Measurements from ENCODE around the gene BOC. TPM values are rescaled to one million over a fixed set of nuclear protein-coding genes. Genes with fewer than 3 reads are reported as not detected.
A peak's percentile ranks its signal among the peaks of the same experiment; 100 is the strongest.

BOC gene
- total RNA-seq, 2 donors from 2014 or later = 23.4 to 33.4 TPM

- no peaks in the 10 kb centered on the region for H3K27me3 ChIP-seq (replicated peaks; ENCODE audit: insufficient read depth)
- peaks cover 11 to 30% of the 10 kb centered on the region in 2 donors for H3K4me1 ChIP-seq (ENCODE audit: control insufficient read depth in 1 of 2, low read depth in 2 of 2)
- no peak for ATAC-seq (ENCODE audit: insufficient number of reproducible peaks, low FRiP score, low read depth)
- peak overlapping the region in 1 of 2 donors; percentile 23 for H3K27ac ChIP-seq
- no peak overlapping the region for H3K4me3 ChIP-seq
- TF ChIP-seq CTCF (IDR thresholded peaks at IDR 0.05) = no peak
- DNase-seq (ENCODE audit: low spot score) = no peak
- no peaks in the 10 kb centered on the region for H3K9me3 ChIP-seq
- H3K36me3 ChIP-seq = no peaks in the 10 kb centered on the region
Observed at GRCh38 chr3:113255100-113255853, 43.9 kb downstream of the BOC start.

- Histone ChIP-seq H3K36me3 (no peaks in the 10 kb centered on the region), H3K9me3 (no peaks in the 10 kb centered on the region), H3K4me1 (ENCODE audit: control insufficient read depth in 1 of 2, low read depth in 2 of 2) (peaks cover 14 to 38% of the 10 kb centered on the region in 2 donors), H3K27ac (peak overlapping the region in 1 of 2 donors; percentile 23), H3K4me3 (no peak overlapping the region), H3K27me3 (replicated peaks; ENCODE audit: insufficient read depth) (no peaks in the 10 kb centered on the region)
- TF ChIP-seq CTCF (IDR thresholded peaks at IDR 0.05) = no peak
- ATAC-seq (ENCODE audit: insufficient number of reproducible peaks, low FRiP score, low read depth) = no peak
- DNase-seq (ENCODE audit: low spot score) = no peak
Observed at GRCh38 chr3:113255854-113256615, 44.7 kb downstream of the BOC start.

- Histone ChIP-seq H3K4me3 (no peak overlapping the region), H3K4me1 (ENCODE audit: control insufficient read depth in 1 of 2, low read depth in 2 of 2) (peaks cover 20 to 52% of the 10 kb centered on the region in 2 donors), H3K36me3 (no peaks in the 10 kb centered on the region), H3K27ac (peak overlapping the region in 1 of 2 donors; percentile 21), H3K27me3 (replicated peaks; ENCODE audit: insufficient read depth) (no peaks in the 10 kb centered on the region), H3K9me3 (no peaks in the 10 kb centered on the region)
- no peak for TF ChIP-seq CTCF (IDR thresholded peaks at IDR 0.05)
- no peak for ATAC-seq (ENCODE audit: insufficient number of reproducible peaks, low FRiP score, low read depth)
- no peak for DNase-seq (ENCODE audit: low spot score)
Observed at GRCh38 chr3:113258361-113258760, 47.0 kb downstream of the BOC start.

GRCh38 chr3:113259196-113259595 is 47.8 kb downstream of the BOC start:
- DNase-seq (ENCODE audit: low spot score) = no peak
- no peak for ATAC-seq (ENCODE audit: insufficient number of reproducible peaks, low FRiP score, low read depth)
- no peak for TF ChIP-seq CTCF (IDR thresholded peaks at IDR 0.05)
- peak overlapping the region in 1 of 2 donors; percentile 21 for H3K27ac ChIP-seq
- H3K36me3 ChIP-seq = no peaks in the 10 kb centered on the region
- H3K4me3 ChIP-seq = no peak overlapping the region
- peaks cover 16 to 45% of the 10 kb centered on the region in 2 donors for H3K4me1 ChIP-seq (ENCODE audit: control insufficient read depth in 1 of 2, low read depth in 2 of 2)
- H3K27me3 ChIP-seq (replicated peaks; ENCODE audit: insufficient read depth) = no peaks in the 10 kb centered on the region
- H3K9me3 ChIP-seq = no peaks in the 10 kb centered on the region

- no peaks in the 10 kb centered on the region for H3K27me3 ChIP-seq (replicated peaks; ENCODE audit: insufficient read depth)
- H3K27ac ChIP-seq = peak overlapping the region in 1 of 2 donors; percentile 70
- ATAC-seq (ENCODE audit: insufficient number of reproducible peaks, low FRiP score, low read depth) (no peak), DNase-seq (ENCODE audit: low spot score) (no peak)
- TF ChIP-seq CTCF (IDR thresholded peaks at IDR 0.05) = no peak
- H3K4me3 ChIP-seq = no peak overlapping the region
- no peaks in the 10 kb centered on the region for H3K9me3 ChIP-seq
- H3K36me3 ChIP-seq = no peaks in the 10 kb centered on the region
- H3K4me1 ChIP-seq (ENCODE audit: control insufficient read depth in 1 of 2, low read depth in 2 of 2) = peaks cover 9 to 35% of the 10 kb centered on the region in 2 donors
Observed at GRCh38 chr3:113261063-113261625, 49.8 kb downstream of the BOC start.

Measured in thoracic aorta (tissue), 2 donors.